Measurements from ENCODE around the gene HCN3. TPM values are rescaled to one million over a fixed set of nuclear protein-coding genes. Genes with fewer than 3 reads are reported as not detected.

Gene HCN3
- total RNA-seq, 1 experiment from 2014 or later = 19.6 TPM

DNA sequence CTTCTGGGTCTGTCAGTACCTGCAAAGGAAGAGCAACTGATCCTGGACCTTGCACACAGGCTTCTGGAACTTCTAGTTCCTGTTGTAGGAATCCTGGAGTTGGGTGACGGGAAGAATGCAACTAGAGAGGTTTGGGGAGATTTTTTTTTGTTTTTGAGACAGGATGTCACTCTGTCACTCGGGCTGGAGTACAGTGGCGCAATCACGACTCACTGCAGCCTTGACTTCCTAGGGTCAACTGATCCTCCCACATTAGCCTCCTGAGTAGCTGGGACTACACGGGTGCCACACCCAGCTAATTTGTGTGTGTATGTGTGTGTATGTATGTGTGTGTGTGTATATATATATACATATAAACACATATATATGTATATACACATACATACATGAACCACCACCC, 40.8 kb upstream of the HCN3 start:
- Mint-ChIP-seq H3K9me3 (ENCODE audit: low read depth, unreplicated experiment) (no peaks in the 10 kb centered on the region), H3K4me1 (ENCODE audit: low read depth, unreplicated experiment) (peaks cover 9% of the 10 kb centered on the region), H3K27ac (ENCODE audit: unreplicated experiment) (no peak overlapping the region), H3K36me3 (ENCODE audit: insufficient read depth, unreplicated experiment) (peaks cover 23% of the 10 kb centered on the region), H3K27me3 (ENCODE audit: unreplicated experiment) (peaks cover 5% of the 10 kb centered on the region), H3K4me3 (ENCODE audit: low read depth, unreplicated experiment) (no peak overlapping the region)
- no peak for DNase-seq
- TF ChIP-seq, protein P1, sequence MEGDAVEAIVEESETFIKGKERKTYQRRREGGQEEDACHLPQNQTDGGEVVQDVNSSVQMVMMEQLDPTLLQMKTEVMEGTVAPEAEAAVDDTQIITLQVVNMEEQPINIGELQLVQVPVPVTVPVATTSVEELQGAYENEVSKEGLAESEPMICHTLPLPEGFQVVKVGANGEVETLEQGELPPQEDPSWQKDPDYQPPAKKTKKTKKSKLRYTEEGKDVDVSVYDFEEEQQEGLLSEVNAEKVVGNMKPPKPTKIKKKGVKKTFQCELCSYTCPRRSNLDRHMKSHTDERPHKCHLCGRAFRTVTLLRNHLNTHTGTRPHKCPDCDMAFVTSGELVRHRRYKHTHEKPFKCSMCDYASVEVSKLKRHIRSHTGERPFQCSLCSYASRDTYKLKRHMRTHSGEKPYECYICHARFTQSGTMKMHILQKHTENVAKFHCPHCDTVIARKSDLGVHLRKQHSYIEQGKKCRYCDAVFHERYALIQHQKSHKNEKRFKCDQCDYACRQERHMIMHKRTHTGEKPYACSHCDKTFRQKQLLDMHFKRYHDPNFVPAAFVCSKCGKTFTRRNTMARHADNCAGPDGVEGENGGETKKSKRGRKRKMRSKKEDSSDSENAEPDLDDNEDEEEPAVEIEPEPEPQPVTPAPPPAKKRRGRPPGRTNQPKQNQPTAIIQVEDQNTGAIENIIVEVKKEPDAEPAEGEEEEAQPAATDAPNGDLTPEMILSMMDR (IDR thresholded peaks at IDR 0.05; ENCODE audit: unreplicated experiment) = no peak
- no TSS peak for BruUV-seq (replicated peaks)
- CTCF ChIA-PET = no interaction called here
- intact Hi-C loops (cut with micrococcal nuclease; ENCODE audit: unreplicated experiment) = no loop called here

DNA sequence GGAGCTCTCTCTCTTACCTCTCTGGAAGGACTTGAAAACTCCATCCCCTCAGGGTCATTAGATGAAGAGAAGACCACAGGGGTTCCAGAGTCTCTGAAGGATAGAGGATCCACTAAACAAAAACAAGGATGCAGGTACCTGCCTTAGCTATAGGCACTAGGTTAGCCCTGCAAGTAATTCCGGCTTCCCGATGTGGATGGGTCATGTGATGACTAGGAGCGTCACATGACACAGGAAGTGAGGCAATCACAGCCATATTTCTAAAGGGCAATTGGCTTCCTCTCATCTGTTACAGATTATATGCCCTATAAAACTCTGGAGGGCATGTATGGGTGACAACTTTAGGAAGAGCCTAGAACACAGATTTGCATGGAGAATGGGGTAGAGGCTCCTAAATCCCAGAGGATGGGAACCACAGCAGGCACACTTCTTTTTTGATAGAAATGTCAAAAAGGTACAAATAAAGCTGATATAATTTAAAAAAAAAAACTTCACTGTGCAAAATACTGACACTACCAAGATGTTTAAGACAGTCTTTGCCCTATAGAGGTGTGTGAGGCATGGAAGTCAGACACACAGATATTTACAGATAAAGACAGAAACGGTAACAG, 36.1 kb upstream of the HCN3 start:
- intact Hi-C loops (cut with micrococcal nuclease; ENCODE audit: unreplicated experiment) = no loop called here
- no peaks in the 10 kb centered on the region for H3K27me3 Mint-ChIP-seq (ENCODE audit: unreplicated experiment)

DNA sequence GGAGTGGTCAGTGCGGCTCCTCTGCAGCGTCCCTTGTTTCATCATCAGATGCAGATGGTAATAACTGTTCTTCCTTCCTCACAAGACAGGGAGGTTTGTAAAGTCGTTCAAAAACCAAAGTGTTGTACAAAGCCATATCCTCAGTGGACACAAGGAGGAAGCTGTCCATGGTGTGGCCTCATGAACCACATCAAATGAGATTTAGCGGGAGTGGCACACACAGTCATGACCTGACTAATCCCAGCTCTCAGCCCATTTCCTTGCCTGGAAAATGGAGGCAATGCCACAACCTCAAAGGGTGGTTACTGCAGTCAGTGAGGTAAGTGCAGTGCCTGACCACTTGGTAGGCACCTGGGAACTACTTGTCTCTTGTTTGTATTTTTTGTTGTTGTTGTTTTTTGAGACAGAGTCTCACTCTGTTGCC, 35.4 kb upstream of the HCN3 start:
- intact Hi-C loops (cut with micrococcal nuclease; ENCODE audit: unreplicated experiment) = no loop called here
- Mint-ChIP-seq H3K27ac (ENCODE audit: unreplicated experiment) (peak overlapping the region; percentile 66), H3K4me3 (ENCODE audit: low read depth, unreplicated experiment) (no peak overlapping the region)

More for the DNA sequence above, 36.1 kb upstream of the HCN3 start:
- peaks cover 20% of the 10 kb centered on the region for H3K4me1 Mint-ChIP-seq (ENCODE audit: low read depth, unreplicated experiment)
- peak overlapping the region; percentile 62 for H3K4me3 Mint-ChIP-seq (ENCODE audit: low read depth, unreplicated experiment)
- H3K9me3 Mint-ChIP-seq (ENCODE audit: low read depth, unreplicated experiment) = no peaks in the 10 kb centered on the region
- peak; percentile 76 for DNase-seq
- H3K27ac Mint-ChIP-seq (ENCODE audit: unreplicated experiment) = peak overlapping the region; percentile 66
- TF ChIP-seq, protein P1 (IDR thresholded peaks at IDR 0.05; ENCODE audit: unreplicated experiment) = no peak
- peaks cover 34% of the 10 kb centered on the region for H3K36me3 Mint-ChIP-seq (ENCODE audit: insufficient read depth, unreplicated experiment)
- CTCF ChIA-PET = interaction anchor here (0.6 to 2.4 kb wide), 3 partner anchors 8 to 269 kb away, joined by 4 to 13 read pairs (median 10); no protein-coding TSS in a partner anchor
- no TSS peak for BruUV-seq (replicated peaks)

DNA sequence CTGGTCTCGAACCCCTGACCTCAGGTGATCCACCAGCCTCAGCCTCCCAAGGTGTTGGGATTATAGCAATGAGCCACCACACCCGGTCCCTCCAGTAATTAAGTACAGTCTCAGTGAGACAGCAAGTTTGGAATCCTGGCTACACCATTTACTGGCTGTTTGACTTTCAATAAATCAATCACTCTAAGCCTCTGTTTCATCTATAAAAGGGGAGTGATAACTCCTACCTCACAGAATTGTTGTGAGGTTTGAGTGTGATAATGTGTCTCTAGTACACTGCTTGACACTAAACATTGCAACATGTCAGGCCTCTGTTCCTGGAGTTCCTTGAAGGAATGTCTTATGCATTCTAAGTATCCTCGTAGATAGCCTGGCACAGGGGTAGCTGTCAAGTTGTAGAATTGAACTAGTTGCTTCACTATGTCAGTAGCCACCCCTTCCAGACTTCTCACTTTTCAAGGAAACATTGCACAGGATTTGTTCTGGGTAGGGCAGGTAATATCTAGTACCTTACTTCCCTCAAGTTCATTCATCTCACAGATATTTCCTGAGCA, 34.4 kb upstream of the HCN3 start:
- peaks cover 39% of the 10 kb centered on the region for H3K36me3 Mint-ChIP-seq (ENCODE audit: insufficient read depth, unreplicated experiment)
- no peaks in the 10 kb centered on the region for H3K27me3 Mint-ChIP-seq (ENCODE audit: unreplicated experiment)
- H3K9me3 Mint-ChIP-seq (ENCODE audit: low read depth, unreplicated experiment) = no peaks in the 10 kb centered on the region
- H3K27ac Mint-ChIP-seq (ENCODE audit: unreplicated experiment) = no peak overlapping the region
- CTCF ChIA-PET = interaction anchor here (1.5 kb wide), 1 partner anchor 36 kb away, joined by 4 read pairs; no protein-coding TSS in a partner anchor
- TF ChIP-seq, protein P1 (IDR thresholded peaks at IDR 0.05; ENCODE audit: unreplicated experiment) = no peak
- peak overlapping the region; percentile 69 for H3K4me3 Mint-ChIP-seq (ENCODE audit: low read depth, unreplicated experiment)
- intact Hi-C loops (cut with micrococcal nuclease; ENCODE audit: unreplicated experiment) = no loop called here
- BruUV-seq (replicated peaks) = no TSS peak
- DNase-seq = no peak
- H3K4me1 Mint-ChIP-seq (ENCODE audit: low read depth, unreplicated experiment) = peaks cover 20% of the 10 kb centered on the region

More for the DNA sequence above, 35.4 kb upstream of the HCN3 start:
- CTCF ChIA-PET = interaction anchor here (2.4 kb wide), 1 partner anchor 9 kb away, joined by 10 read pairs; no protein-coding TSS in a partner anchor
- Mint-ChIP-seq H3K27me3 (ENCODE audit: unreplicated experiment) (no peaks in the 10 kb centered on the region), H3K36me3 (ENCODE audit: insufficient read depth, unreplicated experiment) (peaks cover 39% of the 10 kb centered on the region), H3K4me1 (ENCODE audit: low read depth, unreplicated experiment) (peaks cover 20% of the 10 kb centered on the region), H3K9me3 (ENCODE audit: low read depth, unreplicated experiment) (no peaks in the 10 kb centered on the region)
- no peak for DNase-seq
- no TSS peak for BruUV-seq (replicated peaks)
- TF ChIP-seq, protein P1 (IDR thresholded peaks at IDR 0.05; ENCODE audit: unreplicated experiment) = no peak

Measured in Calu3 (cell line).